HG03064 (cell line): Measurements from ENCODE around the gene MEX3D.
A peak's percentile ranks its signal among the peaks of the same experiment; 100 is the strongest.

Experiments used
- ATAC-seq: cut with Tn5 transposase; IDR thresholded peaks from one replicate; pipeline ENCODE4 v1.9.1; 2021; ENCODE audit warnings: low read depth; ENCODE audit not compliant: unreplicated experiment

The MEX3D gene

DNA sequence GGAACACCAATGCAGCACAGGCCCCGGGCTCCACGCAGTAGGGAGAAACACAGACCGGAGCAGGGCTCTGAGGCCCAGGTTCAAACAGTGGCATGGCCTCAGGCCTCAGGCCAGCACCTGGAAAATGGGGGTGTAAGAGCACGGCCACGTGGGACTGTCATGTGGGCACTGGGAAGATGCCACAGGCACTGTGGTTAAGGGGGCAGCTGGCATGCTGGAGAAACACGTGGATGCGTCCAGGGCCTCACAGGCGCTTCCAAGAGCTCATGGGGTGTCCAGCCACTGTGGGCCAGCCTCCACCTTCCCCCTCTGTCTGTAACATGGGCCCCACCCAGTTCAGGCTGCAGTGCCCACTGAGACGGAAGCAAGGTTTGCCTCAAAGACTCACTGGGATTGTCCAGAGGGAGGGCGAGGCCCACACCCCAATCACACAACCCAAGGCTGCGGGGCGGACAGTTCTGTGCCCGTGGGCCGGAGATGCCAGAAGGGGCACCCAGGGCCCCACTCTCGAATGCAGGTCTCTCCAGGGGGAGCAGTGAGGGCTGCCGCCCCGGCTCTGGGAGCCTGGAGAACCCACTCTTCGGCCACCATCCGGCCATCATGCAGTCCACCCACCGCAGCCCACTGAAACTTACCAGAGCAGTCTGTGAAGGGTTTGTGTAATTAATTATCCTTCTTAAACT, 30.8 kb upstream of the MEX3D start:
- ATAC-seq: no peak

- ATAC-seq: no peak
Measured at GRCh38 chr19:1593501-1593772, 25.3 kb upstream of the MEX3D start.

DNA sequence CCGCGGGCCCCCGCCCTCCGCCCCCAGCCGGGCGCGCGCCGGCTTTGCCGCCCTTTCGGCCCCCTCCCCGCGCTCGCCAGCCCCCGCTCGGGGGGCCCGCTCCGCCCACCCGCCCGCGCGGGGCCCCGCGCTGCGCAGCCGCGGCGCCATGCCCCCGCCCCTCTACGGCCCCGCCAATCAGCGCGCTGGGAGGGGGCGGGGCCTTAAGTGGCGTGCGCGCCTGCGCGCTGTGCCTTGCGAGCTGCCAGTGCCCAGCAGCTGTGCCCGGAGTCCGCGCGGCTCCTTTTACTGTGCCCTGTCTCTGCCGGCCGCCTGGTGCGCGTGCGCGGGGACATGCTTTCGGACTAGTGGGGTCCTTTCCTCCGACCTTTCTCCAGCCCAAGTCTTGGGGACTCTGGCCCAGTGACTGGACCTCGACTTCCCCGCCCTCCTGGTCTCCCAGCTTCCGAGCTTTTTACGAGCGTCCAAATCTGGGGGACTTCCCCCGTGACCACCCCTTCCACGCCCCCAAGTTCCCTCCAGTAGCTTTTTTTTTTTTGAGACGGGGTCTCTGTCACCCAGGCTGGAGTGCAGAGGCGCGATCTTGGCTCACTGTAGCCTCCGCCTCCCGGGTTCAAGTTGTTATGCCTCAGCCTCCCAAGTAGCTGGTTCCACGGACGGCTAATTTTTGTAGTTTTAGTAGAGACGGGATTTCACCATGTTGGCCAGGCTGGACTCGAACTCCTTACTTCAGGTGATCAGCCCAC, 24.8 kb upstream of the MEX3D start, which contains the start of gene MBD3:
Gene MBD3, minus strand, starts transcription at position 111 of the 746 bp plus-strand sequence. CDS start 234 bp downstream, outside the sequence.
- ATAC-seq: peak; percentile 39

- ATAC-seq: peak; percentile 42
Measured at GRCh38 chr19:1592024-1592754, 24.1 kb upstream of the MEX3D start.

DNA sequence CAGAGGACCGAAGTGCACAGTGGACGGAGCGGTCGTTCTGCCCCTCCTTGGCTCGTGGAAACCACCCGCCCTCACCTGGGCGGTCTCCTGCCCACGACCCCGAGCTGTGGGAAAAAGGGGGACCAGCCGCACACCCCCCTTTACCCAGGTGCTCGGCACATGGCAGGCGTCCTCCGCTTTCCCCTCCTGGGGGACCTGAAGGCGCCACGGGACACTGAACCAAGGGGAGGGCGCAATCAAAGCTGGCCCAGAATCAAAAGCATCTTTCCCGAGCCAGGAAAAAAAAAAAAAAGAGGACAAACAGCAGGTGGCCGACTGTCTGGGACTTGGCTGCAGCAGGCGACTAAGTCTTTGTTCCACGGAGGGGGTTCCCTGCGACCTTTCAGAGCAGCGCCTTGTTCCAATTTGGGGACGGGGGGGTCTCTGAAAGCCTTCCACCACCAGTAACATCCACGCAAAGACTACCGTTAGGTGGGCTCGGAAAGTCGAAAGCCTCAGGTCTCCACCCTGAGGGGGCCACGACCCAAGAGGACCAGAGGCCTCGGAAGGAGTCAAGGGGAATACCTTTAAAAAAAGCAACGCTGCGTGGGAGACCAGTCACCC, 23.4 kb upstream of the MEX3D start:
- ATAC-seq: no peak

GRCh38 chr19:1590641-1591397, 22.7 kb upstream of the MEX3D start:
- ATAC-seq: no peak

DNA sequence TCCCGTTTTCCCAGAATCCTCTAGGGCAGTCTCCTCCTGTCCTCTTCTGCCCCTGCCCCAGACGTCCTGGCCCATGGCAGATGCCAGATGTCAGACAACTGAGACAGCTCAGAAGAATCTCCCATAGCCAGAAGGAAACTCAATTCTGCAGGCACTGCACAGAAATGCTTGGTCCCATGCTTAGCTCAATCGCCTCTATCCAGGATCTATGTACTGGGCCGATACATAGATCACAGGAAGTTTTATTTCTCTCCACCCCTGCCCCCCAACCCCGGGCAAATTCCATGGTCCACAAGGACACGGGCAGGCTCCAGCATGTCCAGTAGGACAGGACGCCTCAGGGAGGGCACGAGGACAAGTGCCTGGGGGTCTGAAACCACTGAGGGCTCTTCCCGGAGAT, 19.7 kb upstream of the MEX3D start:
- no peak for ATAC-seq

DNA sequence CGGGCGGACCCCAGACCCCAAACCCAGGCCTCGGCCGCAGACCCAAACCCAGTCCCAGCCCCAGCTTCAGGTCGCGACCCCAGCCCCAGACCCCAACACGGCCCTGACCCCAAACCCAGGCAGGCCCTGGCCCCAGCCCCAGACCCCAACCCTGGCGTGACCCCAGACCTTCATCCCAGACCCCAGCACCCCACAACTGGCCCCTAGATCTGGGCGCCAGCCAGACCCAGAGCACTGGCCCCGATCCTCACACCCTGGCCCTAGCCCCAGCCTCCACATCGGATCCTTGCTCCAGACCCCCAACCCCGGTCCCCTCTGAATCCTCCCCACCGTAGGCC, 17.1 kb upstream of the MEX3D start:
- no peak for ATAC-seq

- ATAC-seq: no peak
Measured at GRCh38 chr19:1584500-1585242, 16.5 kb upstream of the MEX3D start.

DNA sequence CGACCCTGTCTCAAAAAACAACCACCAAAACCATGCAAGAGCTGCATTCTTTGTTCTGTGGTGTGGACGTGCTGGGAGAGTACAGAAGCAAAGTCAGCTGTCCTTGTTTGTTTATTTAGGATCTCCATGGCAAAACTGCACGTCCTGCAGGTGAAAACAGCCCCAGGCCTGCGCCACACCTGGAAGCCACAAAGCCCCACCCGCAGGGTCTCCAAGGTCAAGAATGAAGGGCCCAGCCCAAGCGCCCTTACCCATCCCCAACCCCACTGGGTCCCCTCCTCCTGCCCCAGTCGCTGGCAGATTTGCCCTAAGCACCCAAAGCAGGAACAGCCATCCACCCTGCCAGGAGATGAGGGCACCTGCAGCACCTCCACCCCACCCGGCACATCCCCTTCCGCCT, 14.1 kb upstream of the MEX3D start:
- ATAC-seq: no peak

DNA sequence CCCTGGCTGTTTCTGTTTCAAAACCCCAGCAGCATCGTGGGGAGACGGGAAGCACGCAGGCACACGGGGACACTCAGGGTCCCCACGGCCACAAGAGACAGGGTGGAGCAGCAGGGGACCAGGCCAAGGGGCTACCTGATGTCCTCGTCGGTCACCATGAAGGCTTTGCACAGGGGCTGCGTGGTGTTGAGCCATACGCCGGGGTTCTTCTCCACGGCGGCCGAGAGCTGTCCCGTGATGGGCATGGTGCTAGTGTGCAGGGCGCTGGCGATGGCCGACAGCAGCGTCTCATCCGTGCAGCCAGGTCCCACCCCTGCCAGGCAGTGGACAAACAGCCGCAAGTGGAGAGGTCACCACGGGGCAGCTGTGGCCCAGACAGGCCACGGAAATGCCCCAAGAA, 12.8 kb upstream of the MEX3D start:
- no peak for ATAC-seq

- no peak for ATAC-seq
Measured at GRCh38 chr19:1580382-1580781, 12.3 kb upstream of the MEX3D start.

GRCh38 chr19:1579222-1579621, 11.1 kb upstream of the MEX3D start:
- no peak for ATAC-seq

DNA sequence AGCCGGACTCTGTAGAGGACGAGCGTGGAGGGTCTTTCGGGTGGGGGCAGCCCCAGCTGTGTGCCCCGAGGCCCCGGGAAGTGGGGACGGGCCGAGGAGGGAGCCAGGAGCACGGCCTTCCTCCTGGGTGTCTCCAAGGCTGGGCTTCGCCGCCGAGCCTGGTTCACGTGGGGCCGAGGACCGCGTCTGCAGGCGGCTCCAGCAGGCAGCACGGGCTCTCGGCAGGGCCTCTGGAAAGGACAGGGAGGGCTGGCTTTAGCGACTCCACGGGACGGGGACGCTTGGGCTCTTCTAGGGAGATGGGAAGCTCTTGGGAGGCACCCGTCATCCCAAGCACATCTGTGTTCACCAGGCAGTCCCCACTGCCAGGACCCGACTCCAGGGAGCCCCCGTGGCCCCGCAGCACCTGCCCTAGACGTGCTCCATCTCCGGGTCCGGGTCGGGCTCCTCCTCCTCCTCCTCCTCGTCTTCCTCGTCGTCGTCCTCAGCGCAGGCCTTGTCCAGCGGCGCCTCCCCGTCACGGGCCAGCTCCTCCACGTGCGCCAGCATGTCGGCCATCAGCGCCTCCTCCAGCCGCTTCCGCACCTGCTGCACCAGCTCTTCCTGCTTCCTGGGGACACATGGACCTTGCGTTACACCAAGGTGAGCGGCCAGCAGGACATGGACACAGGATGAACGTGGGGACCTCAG, 9.9 kb upstream of the MEX3D start:
- ATAC-seq: no peak

- ATAC-seq: no peak
Measured at GRCh38 chr19:1577090-1577928, 9.2 kb upstream of the MEX3D start.

DNA sequence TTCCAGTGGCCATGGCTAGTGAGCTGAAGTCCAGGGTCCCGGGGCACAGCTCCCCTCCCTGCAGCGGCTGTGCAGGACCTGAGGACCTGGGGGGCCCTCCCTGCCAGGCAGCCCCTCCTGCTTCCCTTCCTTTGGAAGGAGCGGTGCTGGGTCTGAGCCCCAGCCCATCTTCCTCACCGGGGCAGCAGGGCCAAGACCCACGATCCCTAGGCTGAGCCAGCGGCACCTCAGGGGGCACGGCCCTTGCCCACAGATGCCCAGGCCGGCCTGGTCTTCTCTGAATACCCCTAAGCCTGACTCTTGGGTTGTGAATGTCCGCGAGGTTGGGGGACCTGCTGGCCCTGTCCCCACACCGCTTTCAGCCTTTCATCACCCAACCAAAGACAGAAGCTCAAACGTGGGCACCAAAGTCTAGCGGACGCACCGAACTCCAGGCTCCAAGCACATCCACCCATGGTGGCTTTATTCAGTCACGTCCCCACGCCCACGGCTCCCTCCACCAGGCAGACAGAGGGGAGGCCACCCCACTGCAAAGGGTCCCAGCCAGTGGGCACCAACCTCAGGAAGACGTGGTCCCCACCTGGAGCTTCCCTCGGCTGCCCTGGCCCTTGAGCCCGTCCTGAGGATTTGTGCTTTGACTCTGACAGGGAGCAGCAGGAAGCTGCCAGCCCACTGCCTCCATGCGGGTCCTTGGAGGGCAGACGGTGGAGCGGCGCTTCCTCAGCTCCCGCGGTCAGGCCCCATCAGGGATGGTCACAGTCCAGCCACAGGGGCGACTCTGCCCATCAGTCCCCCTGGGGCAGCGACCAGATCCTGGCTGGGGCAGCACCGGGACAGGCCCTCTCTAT, 8.3 kb upstream of the MEX3D start:
- ATAC-seq: no peak

DNA sequence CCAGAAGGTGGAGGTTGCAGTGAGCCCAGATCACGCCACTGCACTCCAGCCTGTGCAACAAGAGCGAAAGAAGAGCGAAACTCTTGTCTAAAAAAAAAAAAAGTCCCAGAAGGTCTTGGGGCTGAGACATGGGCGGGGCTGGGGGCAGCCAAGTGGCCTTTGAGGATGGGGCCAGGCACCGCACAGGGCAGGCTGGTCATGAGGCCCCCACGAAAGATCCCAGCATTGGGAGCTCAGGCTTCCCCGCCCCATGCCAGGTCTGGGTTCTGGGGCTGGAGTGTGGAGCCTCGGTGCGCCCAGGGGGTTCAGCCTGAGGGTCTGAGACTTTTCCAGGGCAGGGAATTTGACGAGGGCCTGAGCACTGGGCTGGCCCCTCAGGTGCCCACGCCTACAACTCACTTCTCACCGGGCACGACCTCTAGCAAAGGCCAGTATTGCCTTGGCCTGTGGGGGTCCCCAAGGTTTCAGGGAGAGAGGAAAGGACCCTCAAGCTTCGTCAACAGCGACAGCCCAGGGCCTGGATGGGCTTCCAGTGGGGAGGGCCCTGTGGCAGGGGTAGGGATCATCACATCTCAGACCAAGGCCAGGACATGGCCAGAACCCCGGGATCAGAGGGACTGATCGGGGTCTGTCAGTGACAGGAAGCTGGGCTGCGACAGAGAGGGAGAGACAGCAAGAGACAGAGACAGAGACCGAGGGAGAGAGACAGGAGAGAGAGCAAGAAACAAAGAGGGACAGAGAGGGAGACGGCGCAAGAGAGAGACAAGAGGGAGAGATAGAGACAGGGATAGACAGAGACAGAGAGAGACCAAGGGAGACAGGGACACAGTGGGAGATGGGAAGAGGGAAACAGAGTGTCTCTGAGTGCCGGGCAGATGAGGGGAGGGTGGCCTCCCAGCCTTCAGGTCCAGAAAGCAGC, 7.5 kb upstream of the MEX3D start:
- ATAC-seq: no peak
